ENCODE results near the gene ERBB2.
"Not testable (repeated sequence)": the region's sequence is repeated elsewhere in the genome, so short reads cannot be mapped to it uniquely, and the experiment has no call there.

- not testable (repeated sequence) for TF ChIP-seq CTCF, POLR2A (IDR thresholded peaks at IDR 0.05)
Observed at GRCh38 chr17:39699157-39699817, 577 bp upstream of the ERBB2 start.
